ENCODE results near the gene SLAIN2. TPM values are rescaled to one million over a fixed set of nuclear protein-coding genes. Genes with fewer than 3 reads are reported as not detected.

SLAIN2 gene
- total RNA-seq, 4 donors from 2014 or later = 68.4 to 238 (median 115) TPM

- Histone ChIP-seq H3K4me3 (no peak overlapping the region), H3K36me3 (no peaks in the 10 kb centered on the region), H3K27me3 (no peaks in the 10 kb centered on the region), H3K27ac (no peak overlapping the region), H3K9me3 (no peaks in the 10 kb centered on the region), H3K4me1 (peaks cover 0 to 45% (median 0%) of the 10 kb centered on the region in 3 donors)
- TF ChIP-seq POLR2A (IDR thresholded peaks at IDR 0.05) (no peak), EP300 (IDR thresholded peaks at IDR 0.05) (no peak), POLR2AphosphoS5 (IDR thresholded peaks at IDR 0.05) (no peak)
- TF ChIP-seq, protein P1, sequence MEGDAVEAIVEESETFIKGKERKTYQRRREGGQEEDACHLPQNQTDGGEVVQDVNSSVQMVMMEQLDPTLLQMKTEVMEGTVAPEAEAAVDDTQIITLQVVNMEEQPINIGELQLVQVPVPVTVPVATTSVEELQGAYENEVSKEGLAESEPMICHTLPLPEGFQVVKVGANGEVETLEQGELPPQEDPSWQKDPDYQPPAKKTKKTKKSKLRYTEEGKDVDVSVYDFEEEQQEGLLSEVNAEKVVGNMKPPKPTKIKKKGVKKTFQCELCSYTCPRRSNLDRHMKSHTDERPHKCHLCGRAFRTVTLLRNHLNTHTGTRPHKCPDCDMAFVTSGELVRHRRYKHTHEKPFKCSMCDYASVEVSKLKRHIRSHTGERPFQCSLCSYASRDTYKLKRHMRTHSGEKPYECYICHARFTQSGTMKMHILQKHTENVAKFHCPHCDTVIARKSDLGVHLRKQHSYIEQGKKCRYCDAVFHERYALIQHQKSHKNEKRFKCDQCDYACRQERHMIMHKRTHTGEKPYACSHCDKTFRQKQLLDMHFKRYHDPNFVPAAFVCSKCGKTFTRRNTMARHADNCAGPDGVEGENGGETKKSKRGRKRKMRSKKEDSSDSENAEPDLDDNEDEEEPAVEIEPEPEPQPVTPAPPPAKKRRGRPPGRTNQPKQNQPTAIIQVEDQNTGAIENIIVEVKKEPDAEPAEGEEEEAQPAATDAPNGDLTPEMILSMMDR (IDR thresholded peaks at IDR 0.05) = no peak
- ATAC-seq = no peak
- WGBS, 2 donors (ENCODE audit: low coverage in 1 of 2) = 56 to 62% methylated on average over 3 of the region's 3 CpGs
Observed at GRCh38 chr4:48366611-48367010, 25.3 kb downstream of the SLAIN2 start.

DNA sequence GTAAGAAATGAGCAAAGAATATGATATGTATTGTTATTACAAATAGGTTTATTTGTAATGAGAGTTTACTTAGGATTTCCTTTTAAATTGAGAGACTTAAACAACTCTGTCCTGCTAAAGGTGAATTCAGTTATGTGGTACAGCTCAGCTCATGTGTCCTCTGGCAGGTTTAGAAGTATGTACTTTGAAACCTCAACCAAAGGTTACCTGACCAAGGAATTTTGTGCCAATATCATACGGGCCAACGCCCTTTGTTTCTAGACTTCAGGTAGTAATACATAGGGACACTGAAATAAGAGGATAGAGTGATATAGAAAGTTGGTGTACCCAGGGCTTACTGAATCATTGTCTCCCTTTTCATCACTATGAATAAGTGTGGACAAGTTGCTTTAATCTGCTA, 25.7 kb downstream of the SLAIN2 start:
- no peak for TF ChIP-seq POLR2AphosphoS5 (IDR thresholded peaks at IDR 0.05)
- TF ChIP-seq, protein P1 (IDR thresholded peaks at IDR 0.05) = no peak
- TF ChIP-seq EP300 (IDR thresholded peaks at IDR 0.05) = no peak
- no peak for TF ChIP-seq POLR2A (IDR thresholded peaks at IDR 0.05)
- Histone ChIP-seq H3K36me3 (no peaks in the 10 kb centered on the region), H3K9me3 (no peaks in the 10 kb centered on the region), H3K27ac (no peak overlapping the region), H3K27me3 (no peaks in the 10 kb centered on the region), H3K4me3 (no peak overlapping the region), H3K4me1 (peaks cover 0 to 41% (median 0%) of the 10 kb centered on the region in 3 donors)
- 92 to 94% methylated on average over 2 of the region's 2 CpGs for WGBS, 2 donors (ENCODE audit: low coverage in 1 of 2)
- no peak for ATAC-seq

DNA sequence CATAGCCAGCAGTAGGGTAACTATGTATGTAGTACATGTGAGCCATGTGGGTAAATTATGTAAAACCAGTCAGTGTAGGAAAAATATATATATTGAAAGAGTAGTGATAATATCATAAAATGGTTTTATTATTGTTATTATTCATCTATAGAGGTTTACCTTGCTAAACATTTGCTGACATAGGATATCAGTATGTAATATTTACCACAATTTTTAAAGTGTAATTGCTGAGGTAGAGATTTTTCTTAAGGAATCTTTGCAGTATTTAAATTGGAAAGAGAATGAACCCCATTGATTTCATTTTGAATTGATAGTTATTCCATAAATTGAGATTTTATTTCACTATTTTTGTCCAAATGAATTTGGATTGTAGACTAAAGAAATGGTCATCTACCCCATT, 27.1 kb downstream of the SLAIN2 start:
- no peaks in the 10 kb centered on the region for H3K36me3 ChIP-seq
- H3K9me3 ChIP-seq = no peaks in the 10 kb centered on the region
- no peaks in the 10 kb centered on the region for H3K27me3 ChIP-seq
- no peak overlapping the region for H3K27ac ChIP-seq
- H3K4me3 ChIP-seq = no peak overlapping the region
- peaks cover 0 to 36% (median 0%) of the 10 kb centered on the region in 3 donors for H3K4me1 ChIP-seq
- TF ChIP-seq POLR2A (IDR thresholded peaks at IDR 0.05) (no peak), EP300 (IDR thresholded peaks at IDR 0.05) (no peak), POLR2AphosphoS5 (IDR thresholded peaks at IDR 0.05) (no peak)
- TF ChIP-seq, protein P1 (IDR thresholded peaks at IDR 0.05) = no peak
- no peak for ATAC-seq

- H3K27me3 ChIP-seq = no peaks in the 10 kb centered on the region
- H3K9me3 ChIP-seq = no peaks in the 10 kb centered on the region
- peaks cover 0 to 4% of the 10 kb centered on the region in 2 donors for H3K36me3 ChIP-seq
- no peak overlapping the region for H3K27ac ChIP-seq
- no peak for ATAC-seq
- no peak overlapping the region for H3K4me3 ChIP-seq
- H3K4me1 ChIP-seq = peaks cover 0 to 36% (median 0%) of the 10 kb centered on the region in 3 donors
- 23 to 25% methylated on average over 2 of the region's 2 CpGs for WGBS, 2 donors (ENCODE audit: low coverage in 1 of 2)
- TF ChIP-seq EP300 (IDR thresholded peaks at IDR 0.05) (no peak), POLR2AphosphoS5 (IDR thresholded peaks at IDR 0.05) (no peak), POLR2A (IDR thresholded peaks at IDR 0.05) (no peak)
- TF ChIP-seq, protein P1 (IDR thresholded peaks at IDR 0.05) = no peak
Observed at GRCh38 chr4:48369248-48369647, 27.9 kb downstream of the SLAIN2 start.

DNA sequence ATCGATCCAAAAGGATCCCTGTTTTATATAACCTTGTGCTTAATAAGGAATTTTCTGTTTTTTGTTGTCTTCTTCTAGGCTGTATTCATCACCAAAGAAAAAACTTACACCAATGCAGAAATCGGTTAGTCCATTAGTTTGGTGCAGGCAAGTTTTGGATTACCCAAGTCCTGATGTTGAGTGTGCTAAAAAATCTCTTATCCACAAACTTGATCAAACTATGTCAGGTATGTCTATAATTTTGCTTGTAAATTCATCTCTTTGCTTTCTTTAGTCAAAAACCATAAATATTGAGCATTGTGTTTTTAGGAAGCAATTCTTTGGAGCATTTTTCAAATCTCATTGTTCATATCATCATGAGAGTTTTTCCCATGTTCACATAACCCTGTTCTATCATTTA, 28.4 kb downstream of the SLAIN2 start:
- H3K4me1 ChIP-seq = peaks cover 0 to 36% (median 0%) of the 10 kb centered on the region in 3 donors
- no peak overlapping the region for H3K27ac ChIP-seq
- H3K9me3 ChIP-seq = no peaks in the 10 kb centered on the region
- ATAC-seq = no peak
- H3K4me3 ChIP-seq = no peak overlapping the region
- 86% methylated on average over 2 of the region's 2 CpGs for WGBS, 2 donors (ENCODE audit: low coverage in 1 of 2)
- H3K36me3 ChIP-seq = peaks cover 0 to 4% of the 10 kb centered on the region in 2 donors
- TF ChIP-seq EP300 (IDR thresholded peaks at IDR 0.05) (no peak), POLR2A (IDR thresholded peaks at IDR 0.05) (no peak), POLR2AphosphoS5 (IDR thresholded peaks at IDR 0.05) (no peak)
- TF ChIP-seq, protein P1 (IDR thresholded peaks at IDR 0.05) = no peak
- no peaks in the 10 kb centered on the region for H3K27me3 ChIP-seq
